H1 (cell line): ENCODE data around the gene SLC25A47. TPM values are rescaled to one million over a fixed set of nuclear protein-coding genes. Genes with fewer than 3 reads are reported as not detected.

Source experiments
- CTCF ChIA-PET: fragments of 300-600 bp; sonication (Branson Sonifier 250); formaldehyde crosslinking; loops from one replicate; lab custom pipeline; 2021; ENCODE audit not compliant: partially characterized antibody; lab: Charles Lee
- POLR2A ChIA-PET: fragments of 300-600 bp; sonication (Branson Sonifier 250); formaldehyde crosslinking; loops from one replicate; lab custom pipeline; 2021; ENCODE audit warnings: inconsistent platforms; ENCODE audit not compliant: partially characterized antibody; lab: Charles Lee
- DNase-seq, 2 experiments: peaks; one replicate each; pipeline versions ENCODE4 v3.0.0 to v3.0.0-alpha.2; 2010 to 2022; ENCODE audit warnings: low spot score in 2 of 2, low read depth in 1 of 2, mixed read lengths in 1 of 2
- FAIRE-seq: peaks from 2 replicates; lab custom pipeline; 2011; peaks lifted over from hg19 to GRCh38; lab: Jason Lieb, UNC
- H2AFZ ChIP-seq: 2 replicates; pipeline ENCODE4 v1.8.1; 2012; ENCODE audit warnings: low read length, inconsistent platforms
- H2AK5ac ChIP-seq: 2 replicates; pipeline ENCODE4 v1.6.1; 2013; ENCODE audit warnings: low read depth, low read length
- H2BK120ac ChIP-seq: replicated peaks from 2 replicates; pipeline ENCODE3; 2013; ENCODE audit warnings: low read depth, low read length, inconsistent platforms
- H2BK12ac ChIP-seq: 2 replicates; pipeline ENCODE4 v1.6.1; 2013; ENCODE audit warnings: low read depth, low read length
- H2BK15ac ChIP-seq: 2 replicates; pipeline ENCODE4 v1.6.1; 2013; ENCODE audit warnings: low read length
- H2BK20ac ChIP-seq: 2 replicates; pipeline ENCODE4 v1.6.1; 2013; ENCODE audit warnings: low read length
- H2BK5ac ChIP-seq: 2 replicates; pipeline ENCODE4 v1.6.1; 2013; ENCODE audit warnings: low read depth, low read length
- H3K14ac ChIP-seq: 2 replicates; pipeline ENCODE4 v1.6.1; 2013; ENCODE audit warnings: inconsistent platforms; ENCODE audit not compliant: insufficient read length
- H3K18ac ChIP-seq: 2 replicates; pipeline ENCODE4 v1.6.1; 2013; ENCODE audit warnings: low read length; ENCODE audit errors: extremely low read depth
- H3K23ac ChIP-seq: 2 replicates; pipeline ENCODE4 v1.6.1; 2013; ENCODE audit warnings: inconsistent platforms; ENCODE audit not compliant: insufficient read length
- H3K23me2 ChIP-seq: 2 replicates; pipeline ENCODE4 v1.6.1; 2013; ENCODE audit warnings: low read depth, low read length
- H3K27ac ChIP-seq: 2 replicates; pipeline ENCODE4 v1.6.1; 2011; ENCODE audit warnings: low read depth, low read length, inconsistent platforms
- H3K27me3 ChIP-seq, 4 experiments: replicated peaks in 1 of 4; 1 replicate in 1 of 4; 2 replicates in 3 of 4; pipeline versions ENCODE4 v1.6.1 to v1.8.1; 2011 to 2013; ENCODE audit warnings: low read length in 3 of 4, mild to moderate bottlenecking in 3 of 4, inconsistent platforms in 2 of 4, mixed read lengths in 2 of 4, moderate library complexity in 1 of 4; ENCODE audit not compliant: control insufficient read depth in 3 of 4, insufficient read depth in 3 of 4; ENCODE audit errors: extremely low read depth in 1 of 4
- H3K36me3 ChIP-seq, 4 experiments: 2 replicates each; pipeline versions ENCODE4 v1.6.1 to v1.8.1; 2011 to 2013; ENCODE audit warnings: mild to moderate bottlenecking in 4 of 4, low read length in 3 of 4, moderate library complexity in 2 of 4, control low read depth in 1 of 4, inconsistent platforms in 1 of 4; ENCODE audit not compliant: insufficient read depth in 4 of 4, control insufficient read depth in 2 of 4
- H3K4ac ChIP-seq: replicated peaks from 2 replicates; pipeline ENCODE3; 2013; ENCODE audit warnings: low read length, low read depth, mixed read lengths, inconsistent platforms; ENCODE audit not compliant: insufficient read length
- H3K4me1 ChIP-seq, 4 experiments: replicated peaks in 1 of 4; 1 replicate in 1 of 4; 2 replicates in 3 of 4; pipeline versions ENCODE4 v1.6.1 to v1.8.1; 2011 to 2013; ENCODE audit warnings: low read length in 3 of 4, inconsistent platforms in 2 of 4, mixed read lengths in 1 of 4; ENCODE audit not compliant: insufficient read depth in 4 of 4, control insufficient read depth in 3 of 4
- H3K4me2 ChIP-seq, 2 experiments: 2 replicates each; pipeline versions ENCODE4 v1.6.1 to v1.8.1; 2011 to 2013; ENCODE audit warnings: low read depth in 2 of 2, low read length in 2 of 2, control low read depth in 1 of 2, inconsistent platforms in 1 of 2, mild to moderate bottlenecking in 1 of 2; ENCODE audit not compliant: insufficient read depth in 1 of 2
- H3K4me3 ChIP-seq, 4 experiments: fragments of 200-600, 300-600 bp in 1 of 4; sonication (generic), shearing (Covaris generic), sonication (Bioruptor Twin) in 1 of 4; 2 replicates each; pipeline versions ENCODE4 v1.5.1 to v1.8.1; 2011 to 2016; ENCODE audit warnings: low read length in 4 of 4, low read depth in 3 of 4, control low read depth in 2 of 4, inconsistent platforms in 2 of 4, mild to moderate bottlenecking in 2 of 4, mixed read lengths in 1 of 4, moderate library complexity in 1 of 4; ENCODE audit not compliant: insufficient read depth in 2 of 4; ENCODE audit errors: extremely low read depth in 1 of 4
- H3K56ac ChIP-seq: replicated peaks from 2 replicates; pipeline ENCODE3; 2013; ENCODE audit warnings: low read depth, mild to moderate bottlenecking, mixed read lengths, low read length, inconsistent platforms; ENCODE audit not compliant: insufficient read length
- H3K79me1 ChIP-seq: 2 replicates; pipeline ENCODE4 v1.6.1; 2013; ENCODE audit warnings: low read depth, low read length, control low read depth
- H3K79me2 ChIP-seq, 2 experiments: 2 replicates each; pipeline versions ENCODE4 v1.6.1 to v1.8.1; 2012 to 2013; ENCODE audit warnings: low read length in 2 of 2, mild to moderate bottlenecking in 2 of 2, inconsistent platforms in 1 of 2; ENCODE audit not compliant: insufficient read depth in 2 of 2, control insufficient read depth in 1 of 2
- H3K9ac ChIP-seq, 4 experiments: replicated peaks in 1 of 4; 1 replicate in 1 of 4; 2 replicates in 3 of 4; pipeline versions ENCODE4 v1.6.1 to v1.8.1; 2011 to 2013; ENCODE audit warnings: low read depth in 3 of 4, low read length in 3 of 4, control low read depth in 2 of 4, mild to moderate bottlenecking in 2 of 4, moderate library complexity in 2 of 4, inconsistent platforms in 1 of 4; ENCODE audit errors: extremely low read depth in 1 of 4
- H3K9me3 ChIP-seq, 2 experiments: 2 replicates each; pipeline versions ENCODE4 v1.6.1 to v1.8.1; 2012 to 2013; ENCODE audit warnings: mild to moderate bottlenecking in 2 of 2, moderate library complexity in 2 of 2, control low read depth in 1 of 2, inconsistent platforms in 1 of 2, low read depth in 1 of 2, low read length in 1 of 2, mixed read lengths in 1 of 2; ENCODE audit not compliant: insufficient read depth in 2 of 2
- H4K20me1 ChIP-seq, 2 experiments: replicated peaks in 1 of 2; 2 replicates each; pipeline versions ENCODE3 to v1.8.1; 2011 to 2013; ENCODE audit warnings: inconsistent platforms in 2 of 2, low read length in 2 of 2, mild to moderate bottlenecking in 1 of 2; ENCODE audit not compliant: insufficient read depth in 2 of 2, control insufficient read depth in 1 of 2
- H4K5ac ChIP-seq: 2 replicates; pipeline ENCODE4 v1.6.1; 2013; ENCODE audit warnings: low read length, low read depth, mixed read lengths, inconsistent platforms; ENCODE audit not compliant: insufficient read length
- H4K8ac ChIP-seq: 2 replicates; pipeline ENCODE4 v1.8.0; 2013; ENCODE audit warnings: mild to moderate bottlenecking, moderate library complexity, low read length, inconsistent platforms; ENCODE audit not compliant: insufficient read depth; ENCODE audit errors: extremely low read depth
- H4K91ac ChIP-seq: replicated peaks from 2 replicates; pipeline ENCODE3; 2013; ENCODE audit warnings: low read length, mixed read lengths, inconsistent platforms; ENCODE audit not compliant: insufficient read length
- ASH2L ChIP-seq: fragments of 200-600, 300-600 bp; sonication (generic); IDR thresholded peaks from one replicate; pipeline ENCODE4 v1.7.1; 2017; ENCODE audit warnings: low read length
- BCL11A ChIP-seq, 2 experiments: IDR thresholded peaks; one replicate each; pipeline ENCODE4 v1.6.1; 2011; ENCODE audit warnings: low read depth in 2 of 2, low read length in 2 of 2, mild to moderate bottlenecking in 2 of 2
- CBX8 ChIP-seq: fragments of 300-800, 300-1000 bp; sonication (generic); IDR thresholded peaks from 2 replicates; pipeline ENCODE4 v1.7.1; 2016; ENCODE audit warnings: low read depth, low read length, borderline replicate concordance
- CTBP2 ChIP-seq: IDR thresholded peaks from 2 replicates; pipeline ENCODE4 v1.7.0; 2011; ENCODE audit warnings: borderline replicate concordance, mild to moderate bottlenecking, moderate library complexity, mixed read lengths, low read length; ENCODE audit not compliant: insufficient read depth, insufficient read length
- EZH2 ChIP-seq: fragments of 200-600 bp; sonication (generic); IDR thresholded peaks from 2 replicates; pipeline ENCODE4 v1.7.1; 2012; ENCODE audit warnings: low read depth, mild to moderate bottlenecking, moderate library complexity, low read length, inconsistent platforms; ENCODE audit not compliant: severe bottlenecking
- GTF2F1 ChIP-seq: IDR thresholded peaks from 2 replicates; pipeline ENCODE4 v1.6.1; 2012; ENCODE audit warnings: low read depth, low read length, improper control_type of control experiment, borderline replicate concordance
- HDAC2 ChIP-seq, 2 experiments: fragments of 300-600 bp in 1 of 2; sonication (generic) in 1 of 2; IDR thresholded peaks; 2 replicates each; pipeline ENCODE4 v1.6.1; 2011 to 2012; ENCODE audit warnings: low read depth in 2 of 2, low read length in 2 of 2, mild to moderate bottlenecking in 2 of 2, moderate library complexity in 2 of 2, borderline replicate concordance in 1 of 2, inconsistent platforms in 1 of 2
- MAX ChIP-seq: IDR thresholded peaks from 2 replicates; pipeline ENCODE4 v1.6.1; 2012; ENCODE audit warnings: inconsistent platforms
- NANOG ChIP-seq: IDR thresholded peaks from 2 replicates; pipeline ENCODE4 v1.6.1; 2011; ENCODE audit warnings: low read length, low read depth, mild to moderate bottlenecking, inconsistent platforms; ENCODE audit not compliant: insufficient read depth, poor library complexity, severe bottlenecking
- PHF8 ChIP-seq: fragments of 200-600 bp; sonication (generic); conservative IDR thresholded peaks from 2 replicates; pipeline ENCODE4 v1.7.1; 2012; ENCODE audit warnings: low read depth, mild to moderate bottlenecking, inconsistent platforms, low read length, moderate library complexity
- RAD21 ChIP-seq, 2 experiments: IDR thresholded peaks in 1 of 2; conservative IDR thresholded peaks in 1 of 2; 2 replicates each; pipeline ENCODE4 v1.6.1; 2011; ENCODE audit warnings: low read depth in 2 of 2, low read length in 2 of 2, improper control_type of control experiment in 1 of 2, inconsistent platforms in 1 of 2, mild to moderate bottlenecking in 1 of 2, moderate library complexity in 1 of 2
- SAP30 ChIP-seq: fragments of 300-600 bp; sonication (generic); IDR thresholded peaks from 2 replicates; pipeline ENCODE4 v1.7.1; 2012; ENCODE audit warnings: low read length, moderate library complexity, mild to moderate bottlenecking, inconsistent platforms; ENCODE audit not compliant: insufficient read depth, insufficient replicate concordance
- WGBS, 2 experiments: shearing (Covaris generic) in 1 of 2; methylation state at CpG; one replicate each; pipeline versions ENCODE4 v1.1.6 to v1.1.7; 2013 to 2015; ENCODE audit warnings: low lambda C conversion rate in 2 of 2, mixed read lengths in 2 of 2, inconsistent platforms in 1 of 2, low coverage in 1 of 2, missing lambda C conversion rate in 1 of 2; ENCODE audit not compliant: insufficient replicate concordance in 2 of 2, insufficient coverage in 1 of 2, insufficient read length in 1 of 2; ENCODE audit errors: extremely low coverage in 1 of 2, missing lambda C conversion rate in 1 of 2; 5-methylcytosine and 5-hydroxymethylcytosine counted together
- polyA plus RNA-seq, 7 experiments: library from polyadenylated mRNA; depleted of rRNA in 3 of 7; stranded (reverse) in 5 of 7; unstranded in 2 of 7; fragments of >200 nt in 5 of 7; fragments of 200-250 nt in 2 of 7; gene quantifications; 1 replicate in 5 of 7; 2 replicates in 1 of 7; 4 replicates in 1 of 7; pipeline versions ENCODE4 v1.2.1 to v1.2.3, GENCODE V29; 2011 to 2013; ENCODE audit warnings: missing spikeins in 2 of 7, mixed read lengths in 2 of 7
- total RNA-seq: library from RNA; stranded (reverse); fragmentation: NEBNext Ultra II Directional; extraction: Animal tissue kit (Norgen Biotek cat#: 25700); gene quantifications from 2 replicates; pipeline ENCODE4 v1.2.1, GENCODE V29; 2021

SLC25A47 gene
- total and polyA plus RNA-seq, 2 of the 8 experiments (the other 6 are each of a cell fraction or from before 2014, with no cell fraction given), result not detected

- POLR2A ChIA-PET, result interaction anchor here (1.1 to 10.8 kb wide), 4 partner anchors 10 to 22 kb away, joined by 3 to 129 read pairs (median 94); a partner anchor contains a TSS
- Histone ChIP-seq H2BK12ac (no peak overlapping the region), H4K8ac (no peak overlapping the region), H3K4ac (no peak overlapping the region), H2AFZ (no peak overlapping the region), H3K79me1 (no peaks in the 10 kb centered on the region), H3K23ac (no peak overlapping the region), H4K5ac (no peak overlapping the region), H3K9me3 (no peaks in the 10 kb centered on the region), H3K23me2 (no peaks in the 10 kb centered on the region), H3K27ac (no peak overlapping the region), H3K4me2 (no peak overlapping the region), H3K79me2 (no peaks in the 10 kb centered on the region), H3K56ac (no peak overlapping the region), H3K36me3 (peaks cover 10 to 77% (median 50%) of the 10 kb centered on the region in 4 experiments; a peak in 7 of 8 replicates), H3K18ac (no peak overlapping the region), H3K4me1 (no peaks in the 10 kb centered on the region), H2BK5ac (no peak overlapping the region), H4K20me1 (no peaks in the 10 kb centered on the region), H4K91ac (no peak overlapping the region), H3K4me3 (no peak overlapping the region), H2BK15ac (no peak overlapping the region), H2BK20ac (no peak overlapping the region), H3K14ac (no peak overlapping the region), H3K9ac (no peak overlapping the region), H2AK5ac (no peak overlapping the region), H2BK120ac (no peak overlapping the region), H3K27me3 (no peaks in the 10 kb centered on the region)
- no peak for DNase-seq
- FAIRE-seq, result no peak
- 91% methylated on average over 2 of the region's 2 CpGs; no CpG with 5 or more reads in 1 of the 2 experiments for WGBS, 2 experiments
- CTCF ChIA-PET, result no interaction called here
- TF ChIP-seq CTBP2 (no peak), BCL11A (IDR thresholded peaks at IDR 0.05; ENCODE audit: low read depth in 2 of 2, low read length in 2 of 2) (no peak), CBX8 (no peak), HDAC2 (IDR thresholded peaks at IDR 0.05; ENCODE audit: borderline replicate concordance in 1 of 2, low read depth in 2 of 2, low read length in 2 of 2) (no peak), SAP30 (no peak), GTF2F1 (no peak), PHF8 (no peak), EZH2 (no peak), RAD21 (IDR thresholded peaks at IDR 0.05 in 1 of 2, conservative IDR thresholded peaks at IDR 0.05 in 1 of 2; ENCODE audit: low read depth in 2 of 2, low read length in 2 of 2) (no peak), MAX (no peak), ASH2L (no peak), NANOG (no peak)
Measured at GRCh38 chr14:100359111-100359510, 36.0 kb downstream of the SLC25A47 start.
